ENCODE data around the gene TRPV2. TPM values are rescaled to one million over a fixed set of nuclear protein-coding genes. Genes with fewer than 3 reads are reported as not detected.

Gene TRPV2
- total and polyA plus RNA-seq, 9 of the 15 experiments (the other 6 are each of a cell fraction or from before 2014, with no cell fraction given): 10.0 to 97.5 (median 30.3) TPM

DNA sequence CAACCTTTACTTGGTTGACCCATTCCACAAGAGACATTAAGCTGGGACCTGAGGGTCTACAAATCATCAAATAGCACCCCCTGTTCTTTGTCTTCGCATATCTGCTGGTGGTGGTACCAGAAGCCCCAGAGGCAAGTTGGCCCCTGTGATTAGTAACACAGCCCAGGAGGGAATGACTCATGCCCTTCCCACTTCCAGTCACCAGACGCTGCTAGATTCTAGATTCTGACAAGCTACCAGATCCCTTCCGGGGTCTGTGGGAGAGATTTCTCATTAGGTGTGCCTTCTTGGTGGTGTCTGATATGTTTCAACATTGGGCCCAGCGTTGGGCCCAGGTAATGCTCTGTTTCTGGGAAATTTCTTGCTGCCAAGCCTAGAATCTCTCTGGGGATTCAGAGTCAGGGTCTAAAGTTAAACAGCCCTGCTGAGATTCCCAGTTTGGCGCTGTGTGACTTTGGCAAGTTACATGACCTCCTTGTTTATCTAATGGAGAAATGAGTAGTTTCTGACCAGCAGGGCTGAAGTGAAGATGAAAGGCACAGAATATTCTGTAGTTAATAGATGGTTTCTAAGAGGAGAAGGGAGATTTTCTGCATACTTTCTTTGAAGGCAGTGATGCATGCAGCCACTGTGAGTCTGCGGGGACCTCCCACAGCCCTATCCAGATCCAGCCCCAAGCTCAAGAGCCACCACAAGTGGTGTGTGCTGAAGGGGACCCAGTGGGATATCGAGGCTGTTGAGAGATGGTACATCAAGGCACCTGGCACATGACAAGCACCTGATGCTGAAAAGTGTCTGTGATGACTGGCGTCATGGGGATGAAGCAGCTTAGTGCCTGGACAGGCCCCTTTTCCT, 3.9 kb downstream of the TRPV2 start (continued):
- no peak for TF ChIP-seq BRCA1 (IDR thresholded peaks at IDR 0.05)
- TF ChIP-seq BRCA1 (CRISPR knock-in tag; IDR thresholded peaks at IDR 0.05): no peak
- TF ChIP-seq, protein P1, sequence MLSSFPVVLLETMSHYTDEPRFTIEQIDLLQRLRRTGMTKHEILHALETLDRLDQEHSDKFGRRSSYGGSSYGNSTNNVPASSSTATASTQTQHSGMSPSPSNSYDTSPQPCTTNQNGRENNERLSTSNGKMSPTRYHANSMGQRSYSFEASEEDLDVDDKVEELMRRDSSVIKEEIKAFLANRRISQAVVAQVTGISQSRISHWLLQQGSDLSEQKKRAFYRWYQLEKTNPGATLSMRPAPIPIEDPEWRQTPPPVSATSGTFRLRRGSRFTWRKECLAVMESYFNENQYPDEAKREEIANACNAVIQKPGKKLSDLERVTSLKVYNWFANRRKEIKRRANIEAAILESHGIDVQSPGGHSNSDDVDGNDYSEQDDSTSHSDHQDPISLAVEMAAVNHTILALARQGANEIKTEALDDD (IDR thresholded peaks at IDR 0.05): peak; percentile 60; the same call in 1 of the 2 replicates
- peak; percentile 58; the same call in 1 of the 2 replicates for TF ChIP-seq STAT5A (IDR thresholded peaks at IDR 0.05; ENCODE audit: borderline replicate concordance, low read length)
- TF ChIP-seq, protein P2, sequence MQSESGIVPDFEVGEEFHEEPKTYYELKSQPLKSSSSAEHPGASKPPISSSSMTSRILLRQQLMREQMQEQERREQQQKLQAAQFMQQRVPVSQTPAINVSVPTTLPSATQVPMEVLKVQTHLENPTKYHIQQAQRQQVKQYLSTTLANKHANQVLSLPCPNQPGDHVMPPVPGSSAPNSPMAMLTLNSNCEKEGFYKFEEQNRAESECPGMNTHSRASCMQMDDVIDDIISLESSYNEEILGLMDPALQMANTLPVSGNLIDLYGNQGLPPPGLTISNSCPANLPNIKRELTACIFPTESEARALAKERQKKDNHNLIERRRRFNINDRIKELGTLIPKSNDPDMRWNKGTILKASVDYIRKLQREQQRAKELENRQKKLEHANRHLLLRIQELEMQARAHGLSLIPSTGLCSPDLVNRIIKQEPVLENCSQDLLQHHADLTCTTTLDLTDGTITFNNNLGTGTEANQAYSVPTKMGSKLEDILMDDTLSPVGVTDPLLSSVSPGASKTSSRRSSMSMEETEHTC (IDR thresholded peaks at IDR 0.05): peak; percentile 86
- TF ChIP-seq, protein P3, sequence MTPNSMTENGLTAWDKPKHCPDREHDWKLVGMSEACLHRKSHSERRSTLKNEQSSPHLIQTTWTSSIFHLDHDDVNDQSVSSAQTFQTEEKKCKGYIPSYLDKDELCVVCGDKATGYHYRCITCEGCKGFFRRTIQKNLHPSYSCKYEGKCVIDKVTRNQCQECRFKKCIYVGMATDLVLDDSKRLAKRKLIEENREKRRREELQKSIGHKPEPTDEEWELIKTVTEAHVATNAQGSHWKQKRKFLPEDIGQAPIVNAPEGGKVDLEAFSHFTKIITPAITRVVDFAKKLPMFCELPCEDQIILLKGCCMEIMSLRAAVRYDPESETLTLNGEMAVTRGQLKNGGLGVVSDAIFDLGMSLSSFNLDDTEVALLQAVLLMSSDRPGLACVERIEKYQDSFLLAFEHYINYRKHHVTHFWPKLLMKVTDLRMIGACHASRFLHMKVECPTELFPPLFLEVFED (CRISPR knock-in tag; conservative IDR thresholded peaks at IDR 0.05): no peak
- peak; percentile 72 for TF ChIP-seq EP300 (IDR thresholded peaks at IDR 0.05; ENCODE audit: low read length)
- TF ChIP-seq MAFF (IDR thresholded peaks at IDR 0.05; ENCODE audit: low read length): no peak
- TF ChIP-seq JUNB (CRISPR knock-in tag; conservative IDR thresholded peaks at IDR 0.05): peak; percentile 80
- no peak for TF ChIP-seq NR2C2 (CRISPR knock-in tag; IDR thresholded peaks at IDR 0.05)
- TF ChIP-seq NR2C2 (tag; IDR thresholded peaks at IDR 0.05): peak; percentile 83
- peak; percentile 74; the same call in 1 of the 2 replicates for TF ChIP-seq ZNF766 (CRISPR knock-in tag; conservative IDR thresholded peaks at IDR 0.05)
- TF ChIP-seq, protein P4, sequence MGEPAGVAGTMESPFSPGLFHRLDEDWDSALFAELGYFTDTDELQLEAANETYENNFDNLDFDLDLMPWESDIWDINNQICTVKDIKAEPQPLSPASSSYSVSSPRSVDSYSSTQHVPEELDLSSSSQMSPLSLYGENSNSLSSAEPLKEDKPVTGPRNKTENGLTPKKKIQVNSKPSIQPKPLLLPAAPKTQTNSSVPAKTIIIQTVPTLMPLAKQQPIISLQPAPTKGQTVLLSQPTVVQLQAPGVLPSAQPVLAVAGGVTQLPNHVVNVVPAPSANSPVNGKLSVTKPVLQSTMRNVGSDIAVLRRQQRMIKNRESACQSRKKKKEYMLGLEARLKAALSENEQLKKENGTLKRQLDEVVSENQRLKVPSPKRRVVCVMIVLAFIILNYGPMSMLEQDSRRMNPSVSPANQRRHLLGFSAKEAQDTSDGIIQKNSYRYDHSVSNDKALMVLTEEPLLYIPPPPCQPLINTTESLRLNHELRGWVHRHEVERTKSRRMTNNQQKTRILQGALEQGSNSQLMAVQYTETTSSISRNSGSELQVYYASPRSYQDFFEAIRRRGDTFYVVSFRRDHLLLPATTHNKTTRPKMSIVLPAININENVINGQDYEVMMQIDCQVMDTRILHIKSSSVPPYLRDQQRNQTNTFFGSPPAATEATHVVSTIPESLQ (CRISPR knock-in tag; IDR thresholded peaks at IDR 0.05): no peak
- TF ChIP-seq BACH1 (tag; IDR thresholded peaks at IDR 0.05): peak; percentile 50; the same call in 1 of the 2 replicates
- no peak for TF ChIP-seq BRD4 (IDR thresholded peaks at IDR 0.05)
- TF ChIP-seq, protein P5, sequence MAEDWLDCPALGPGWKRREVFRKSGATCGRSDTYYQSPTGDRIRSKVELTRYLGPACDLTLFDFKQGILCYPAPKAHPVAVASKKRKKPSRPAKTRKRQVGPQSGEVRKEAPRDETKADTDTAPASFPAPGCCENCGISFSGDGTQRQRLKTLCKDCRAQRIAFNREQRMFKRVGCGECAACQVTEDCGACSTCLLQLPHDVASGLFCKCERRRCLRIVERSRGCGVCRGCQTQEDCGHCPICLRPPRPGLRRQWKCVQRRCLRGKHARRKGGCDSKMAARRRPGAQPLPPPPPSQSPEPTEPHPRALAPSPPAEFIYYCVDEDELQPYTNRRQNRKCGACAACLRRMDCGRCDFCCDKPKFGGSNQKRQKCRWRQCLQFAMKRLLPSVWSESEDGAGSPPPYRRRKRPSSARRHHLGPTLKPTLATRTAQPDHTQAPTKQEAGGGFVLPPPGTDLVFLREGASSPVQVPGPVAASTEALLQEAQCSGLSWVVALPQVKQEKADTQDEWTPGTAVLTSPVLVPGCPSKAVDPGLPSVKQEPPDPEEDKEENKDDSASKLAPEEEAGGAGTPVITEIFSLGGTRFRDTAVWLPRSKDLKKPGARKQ (CRISPR knock-in tag; IDR thresholded peaks at IDR 0.05): no peak
- TF ChIP-seq RFX5 (IDR thresholded peaks at IDR 0.05; ENCODE audit: low read depth, low read length): no peak
- TF ChIP-seq TFAM (CRISPR knock-in tag; conservative IDR thresholded peaks at IDR 0.05): no peak
- TF ChIP-seq SMARCA4 (IDR thresholded peaks at IDR 0.05): peak; percentile 89
- TF ChIP-seq FOXM1 (IDR thresholded peaks at IDR 0.05; ENCODE audit: low read depth): peak; percentile 44; the same call in 1 of the 2 replicates
- no peak for TF ChIP-seq FOXM1 (CRISPR knock-in tag; IDR thresholded peaks at IDR 0.05; ENCODE audit: low read depth)
- peak; percentile 9 for TF ChIP-seq CCNT2 (IDR thresholded peaks at IDR 0.05; ENCODE audit: borderline replicate concordance, extremely low read depth, insufficient read length, low read depth, low read length)
